IMR-90 (cell line): ENCODE measurements around the gene TMEM181. TPM values are rescaled to one million over a fixed set of nuclear protein-coding genes. Genes with fewer than 3 reads are reported as not detected.

ENCODE experiments used
- ATAC-seq: fragments of 200-7000 bp; cut with Tn5 transposase; 2 replicates; pipeline ENCODE4 v1.9.1; 2020; ENCODE audit warnings: low read depth, mild to moderate bottlenecking, moderate library complexity
- BruUV-seq: library from RNA; stranded (reverse); fragments of 400-500 nt; replicated peaks from 2 replicates; lab custom pipeline; 2021; lab: Mats Ljungman, UMichigan
- CTCF ChIA-PET: fragments of 300-600 bp; formaldehyde crosslinking; extraction: SDS; loops from one replicate; lab custom pipeline; 2021; ENCODE audit warnings: antibody characterized with exemption; lab: Yijun Ruan, JAX
- POLR2A ChIA-PET: fragments of 300-600 bp; sonication (Branson Sonifier 250); formaldehyde crosslinking; loops from one replicate; lab custom pipeline; 2022; ENCODE audit warnings: antibody characterized with exemption; ENCODE audit not compliant: unreplicated experiment; lab: Charles Lee
- DNase-seq: peaks from one replicate; pipeline ENCODE4 v3.0.0; 2013
- H2AFZ ChIP-seq: replicated peaks from 2 replicates; pipeline ENCODE3; 2013; ENCODE audit warnings: low read length, mild to moderate bottlenecking; ENCODE audit not compliant: poor library complexity
- H2AK5ac ChIP-seq: 2 replicates; pipeline ENCODE4 v1.6.1; 2013; ENCODE audit warnings: low read depth, low read length, inconsistent platforms
- H2AK9ac ChIP-seq: replicated peaks from 2 replicates; pipeline ENCODE3; 2013; ENCODE audit warnings: mild to moderate bottlenecking, low read depth, low read length, moderate library complexity; ENCODE audit not compliant: poor library complexity
- H2BK120ac ChIP-seq: 2 replicates; pipeline ENCODE4 v1.6.1; 2013; ENCODE audit warnings: low read depth, low read length, inconsistent platforms
- H2BK15ac ChIP-seq: 3 replicates; pipeline ENCODE4 v1.6.1; 2013; ENCODE audit warnings: low read depth, low read length, inconsistent platforms
- H2BK20ac ChIP-seq: 2 replicates; pipeline ENCODE4 v1.6.1; 2013; ENCODE audit warnings: low read depth, mild to moderate bottlenecking, inconsistent platforms, low read length, moderate library complexity
- H2BK5ac ChIP-seq: 2 replicates; pipeline ENCODE4 v1.6.1; 2013; ENCODE audit warnings: mild to moderate bottlenecking, low read depth, low read length, inconsistent platforms; ENCODE audit not compliant: poor library complexity, severe bottlenecking
- H3K14ac ChIP-seq: replicated peaks from 2 replicates; pipeline ENCODE4 v1.6.1; 2013; ENCODE audit warnings: low read depth, low read length, inconsistent platforms
- H3K18ac ChIP-seq: 2 replicates; pipeline ENCODE4 v1.6.1; 2013; ENCODE audit warnings: low read depth, low read length, control low read depth
- H3K23ac ChIP-seq: 2 replicates; pipeline ENCODE4 v1.6.1; 2013; ENCODE audit warnings: low read depth, low read length, inconsistent platforms
- H3K27ac ChIP-seq: 2 replicates; pipeline ENCODE4 v1.5.1; 2013; ENCODE audit warnings: mild to moderate bottlenecking, control low read depth, low read length; ENCODE audit not compliant: insufficient read depth
- H3K27me3 ChIP-seq: 2 replicates; pipeline ENCODE4 v1.6.1; 2013; ENCODE audit warnings: low read length; ENCODE audit not compliant: control insufficient read depth, insufficient read depth
- H3K36me3 ChIP-seq: 2 replicates; pipeline ENCODE4 v1.6.1; 2013; ENCODE audit warnings: low read length, mixed read lengths; ENCODE audit not compliant: control insufficient read depth, insufficient read depth
- H3K4ac ChIP-seq: 2 replicates; pipeline ENCODE4 v1.6.1; 2013; ENCODE audit warnings: low read depth, low read length, inconsistent platforms
- H3K4me1 ChIP-seq: 2 replicates; pipeline ENCODE4 v1.6.1; 2013; ENCODE audit warnings: low read length, mixed read lengths; ENCODE audit not compliant: control insufficient read depth, insufficient read depth
- H3K4me2 ChIP-seq: 2 replicates; pipeline ENCODE4 v1.6.1; 2013; ENCODE audit warnings: low read depth, mild to moderate bottlenecking, control low read depth, low read length, moderate library complexity
- H3K4me3 ChIP-seq: 2 replicates; pipeline ENCODE4 v1.5.1; 2013; ENCODE audit warnings: low read depth, mild to moderate bottlenecking, control low read depth, low read length, moderate library complexity; ENCODE audit not compliant: insufficient read depth
- H3K56ac ChIP-seq: 2 replicates; pipeline ENCODE4 v1.6.1; 2013; ENCODE audit warnings: low read length, inconsistent platforms; ENCODE audit not compliant: insufficient read depth; ENCODE audit errors: extremely low read depth
- H3K79me1 ChIP-seq, 2 experiments: 2 replicates each; pipeline ENCODE4 v1.6.1; 2013; ENCODE audit warnings: low read length in 2 of 2, inconsistent platforms in 1 of 2, low read depth in 1 of 2
- H3K9ac ChIP-seq: 2 replicates; pipeline ENCODE4 v1.6.1; 2013; ENCODE audit warnings: low read depth, low read length, control low read depth
- H3K9me1 ChIP-seq: 2 replicates; pipeline ENCODE4 v1.6.1; 2013; ENCODE audit warnings: low read length, inconsistent platforms; ENCODE audit not compliant: insufficient read depth
- H3K9me3 ChIP-seq: 2 replicates; pipeline ENCODE4 v1.6.1; 2013; ENCODE audit warnings: low read length; ENCODE audit not compliant: control insufficient read depth, insufficient read depth
- H4K20me1 ChIP-seq: 2 replicates; pipeline ENCODE4 v1.6.1; 2013; ENCODE audit warnings: low read length, inconsistent platforms; ENCODE audit not compliant: insufficient read depth
- H4K5ac ChIP-seq: 2 replicates; pipeline ENCODE4 v1.6.1; 2013; ENCODE audit warnings: mild to moderate bottlenecking, low read depth, low read length, control low read depth
- H4K8ac ChIP-seq, 2 experiments: 2 replicates each; pipeline ENCODE4 v1.6.1; 2013; ENCODE audit warnings: low read depth in 2 of 2, low read length in 2 of 2, control low read depth in 1 of 2, inconsistent platforms in 1 of 2
- H4K91ac ChIP-seq: 2 replicates; pipeline ENCODE4 v1.6.1; 2013; ENCODE audit warnings: low read depth, low read length, inconsistent platforms; ENCODE audit not compliant: insufficient read depth
- CTCF ChIP-seq: conservative IDR thresholded peaks from 2 replicates; pipeline ENCODE4 v1.5.1; 2012; ENCODE audit warnings: mild to moderate bottlenecking, low read depth, low read length, improper control_type of control experiment
- MAFK ChIP-seq: IDR thresholded peaks from 2 replicates; pipeline ENCODE4 v1.6.1; 2012; ENCODE audit warnings: low read depth, low read length, improper control_type of control experiment
- RAD21 ChIP-seq: IDR thresholded peaks from 2 replicates; pipeline ENCODE4 v1.6.1; 2012; ENCODE audit warnings: low read length, improper control_type of control experiment
- RFX5 ChIP-seq: IDR thresholded peaks from 2 replicates; pipeline ENCODE4 v1.8.0; 2012; ENCODE audit warnings: low read depth, mild to moderate bottlenecking, low read length, moderate library complexity
- SMC3 ChIP-seq: fragments of 150-350 bp; IDR thresholded peaks from 2 replicates; pipeline ENCODE4 v1.6.1; 2016; ENCODE audit warnings: low read depth, mild to moderate bottlenecking, antibody characterized with exemption, low read length, moderate library complexity
- WGBS, 2 experiments: methylation state at CpG; one replicate each; pipeline versions ENCODE4 v1.1.5 to v1.1.7; 2013; ENCODE audit warnings: missing lambda C conversion rate in 2 of 2; ENCODE audit not compliant: insufficient read length in 1 of 2; ENCODE audit errors: extremely low coverage in 2 of 2; 5-methylcytosine and 5-hydroxymethylcytosine counted together
- dilution Hi-C: fragments of 300-500 bp; cut with HindIII; formaldehyde crosslinking; loops from one replicate; pipeline ENCODE4 v1.14.3; 2018; ENCODE audit warnings: low sequenced_read_pairs; ENCODE audit not compliant: unreplicated experiment
- in situ Hi-C: fragments of 300-500 bp; cut with MboI; formaldehyde crosslinking; loops from 3 replicates; pipeline ENCODE4 v1.14.3; 2019; ENCODE audit warnings: low sequenced_read_pairs, inconsistent platforms, mixed read lengths
- intact Hi-C: fragments of 100-400 bp; cut with micrococcal nuclease; formaldehyde crosslinking; loops from 2 replicates; pipeline ENCODE4 v1.10.0; 2022
- polyA plus RNA-seq, 3 experiments: library from polyadenylated mRNA; depleted of rRNA; stranded (reverse); fragments of >200 nt; gene quantifications; 2 replicates each; pipeline ENCODE4 v1.2.3, GENCODE V29; 2012; ENCODE audit warnings: low replicate concordance in 1 of 3
- total RNA-seq: library from RNA; depleted of rRNA; stranded (reverse); fragments of >200 nt; gene quantifications from 2 replicates; pipeline ENCODE4 v1.2.3, GENCODE V29; 2012

TMEM181 gene
- total and polyA plus RNA-seq, 2 of the 4 experiments (the other 2 are of a cell fraction), result 22.8 to 27.8 TPM

DNA sequence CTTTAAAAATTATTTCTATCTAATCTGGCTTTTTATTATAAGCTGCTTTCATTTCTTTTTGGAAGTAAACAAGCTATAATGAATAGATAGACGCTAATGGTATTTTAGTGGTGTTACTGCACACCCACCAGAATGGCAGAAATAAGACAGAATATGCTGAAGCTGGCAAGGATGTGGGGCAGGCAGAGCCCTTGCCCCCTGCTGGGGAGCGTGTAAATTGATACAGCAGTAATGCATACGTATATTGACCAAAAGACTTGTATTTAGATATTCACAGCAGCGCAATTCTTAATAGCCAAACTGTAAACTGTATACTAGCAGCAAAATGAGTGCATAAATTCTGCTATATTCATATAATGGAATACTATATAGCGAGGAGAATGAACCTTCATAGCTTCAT is 35.3 kb downstream of the TMEM181 start:
- H2AK5ac ChIP-seq, result no peak overlapping the region
- intact Hi-C loops, result no loop called here
- no peaks in the 10 kb centered on the region for H3K27me3 ChIP-seq
- peaks cover 11% of the 10 kb centered on the region for H3K9me1 ChIP-seq
- peaks cover 41% of the 10 kb centered on the region for H3K36me3 ChIP-seq
- H3K56ac ChIP-seq, result no peak overlapping the region
- in situ Hi-C loops, result no loop called here
- no peak overlapping the region for H2AFZ ChIP-seq
- H2BK120ac ChIP-seq, result no peak overlapping the region
- H3K4me2 ChIP-seq, result no peak overlapping the region
- ATAC-seq, result no peak
- CTCF ChIA-PET, result no interaction called here
- no peak overlapping the region for H3K9ac ChIP-seq
- no peak overlapping the region for H4K91ac ChIP-seq
- no peak overlapping the region for H2BK15ac ChIP-seq
- no peak overlapping the region for H2BK5ac ChIP-seq
- DNase-seq, result no peak
- no CpG with 5 or more reads among the region's 5 CpGs for WGBS, 2 experiments
- H4K8ac ChIP-seq, result no peak overlapping the region
- no peak overlapping the region for H3K27ac ChIP-seq
- H3K9me3 ChIP-seq, result no peaks in the 10 kb centered on the region
- POLR2A ChIA-PET, result no interaction called here
- peaks cover 3% of the 10 kb centered on the region; the same call in 1 of the 2 replicates for H3K4me1 ChIP-seq
- H3K18ac ChIP-seq, result no peak overlapping the region
- H3K79me1 ChIP-seq, result peaks cover 3 to 13% of the 10 kb centered on the region in 2 experiments; a peak in 3 of 4 replicates
- no peak overlapping the region for H2AK9ac ChIP-seq
- dilution Hi-C loops, result no loop called here
- no TSS peak for BruUV-seq
- TF ChIP-seq CTCF (peak; percentile 35), SMC3 (peak; percentile 49), MAFK (no peak), RFX5 (no peak), RAD21 (peak; percentile 45)
- no peak overlapping the region for H3K14ac ChIP-seq
- H3K4me3 ChIP-seq, result no peak overlapping the region
- no peak overlapping the region for H4K5ac ChIP-seq
- H3K4ac ChIP-seq, result no peak overlapping the region
- no peak overlapping the region for H3K23ac ChIP-seq
- no peaks in the 10 kb centered on the region for H4K20me1 ChIP-seq
- H2BK20ac ChIP-seq, result no peak overlapping the region
